Dermis microvascular lymphatic vessel endothelial cell (primary cell): ENCODE data around the gene C11orf21. TPM values are rescaled to one million over a fixed set of nuclear protein-coding genes. Genes with fewer than 3 reads are reported as not detected.
"Not testable (repeated sequence)": the region's sequence is repeated elsewhere in the genome, so short reads cannot be mapped to it uniquely, and the experiment has no call there.

Experiments
- DNase-seq, 2 donors: peaks; one replicate each; pipeline versions ENCODE4 v3.0.0 to v3.0.0-alpha.2; 2010; ENCODE audit warnings: low read depth in 2 of 2
- total RNA-seq: library from RNA; depleted of rRNA; stranded (reverse); fragments of >200 nt; gene quantifications from 2 replicates; pipeline ENCODE4 v1.2.1, GENCODE V29; 2014

Gene C11orf21
- total RNA-seq, 1 donor from 2014 or later, result not detected

DNA sequence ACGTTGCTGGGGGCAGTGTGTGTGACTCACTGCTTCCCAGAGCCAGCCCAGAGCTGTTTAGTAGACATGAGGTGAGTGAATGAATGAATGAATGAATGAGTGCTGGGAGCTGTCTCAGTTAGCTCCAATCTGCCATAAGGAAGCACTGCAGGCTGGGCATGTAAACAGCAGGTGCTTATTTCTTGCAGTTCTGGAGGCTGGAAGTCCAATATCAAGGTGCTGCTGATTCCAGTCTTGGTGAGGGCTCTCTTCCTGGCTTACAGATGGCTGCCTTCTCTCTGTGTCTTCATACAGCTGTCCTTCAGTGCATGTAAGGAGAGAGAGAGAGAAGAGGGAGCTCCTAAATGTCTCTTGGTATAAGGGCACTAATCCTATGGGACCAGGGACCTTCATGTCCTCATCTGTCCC, 4.1 kb downstream of the C11orf21 start:
- no peak for DNase-seq

DNA sequence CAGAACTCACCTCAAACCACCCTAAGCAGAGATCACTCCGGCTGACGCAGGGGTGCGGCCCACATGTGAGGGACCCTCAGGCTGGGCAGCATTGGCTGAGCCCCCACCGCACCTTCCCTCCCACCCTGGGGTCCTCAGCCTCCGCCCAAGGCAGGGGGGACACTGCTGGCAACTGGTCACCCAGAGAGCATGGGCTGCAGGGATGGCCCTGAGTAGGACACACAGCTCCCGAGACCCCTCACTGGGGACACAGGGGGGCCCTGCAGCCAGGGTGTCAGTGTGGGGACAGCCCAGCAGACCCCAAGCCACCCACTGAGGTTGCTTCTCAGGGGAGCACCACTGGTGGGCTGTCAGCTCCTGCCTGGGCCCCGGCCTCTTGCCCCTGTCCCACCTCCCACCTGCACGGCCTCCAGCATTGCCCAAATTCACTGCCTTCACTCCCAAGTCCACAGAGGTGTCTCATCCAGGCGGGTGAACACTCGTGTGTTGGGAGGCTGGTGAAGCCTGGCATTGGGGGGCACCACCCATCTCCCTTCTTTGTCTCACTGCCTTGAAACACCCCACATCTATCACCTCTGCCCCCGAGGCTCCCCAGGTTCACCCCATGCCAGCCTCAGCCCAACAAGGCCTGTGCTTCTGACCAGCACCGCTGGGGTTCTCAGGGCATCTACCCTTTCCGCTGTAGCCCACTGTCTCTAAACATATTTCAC, 4.7 kb downstream of the C11orf21 start:
- no peak for DNase-seq

DNA sequence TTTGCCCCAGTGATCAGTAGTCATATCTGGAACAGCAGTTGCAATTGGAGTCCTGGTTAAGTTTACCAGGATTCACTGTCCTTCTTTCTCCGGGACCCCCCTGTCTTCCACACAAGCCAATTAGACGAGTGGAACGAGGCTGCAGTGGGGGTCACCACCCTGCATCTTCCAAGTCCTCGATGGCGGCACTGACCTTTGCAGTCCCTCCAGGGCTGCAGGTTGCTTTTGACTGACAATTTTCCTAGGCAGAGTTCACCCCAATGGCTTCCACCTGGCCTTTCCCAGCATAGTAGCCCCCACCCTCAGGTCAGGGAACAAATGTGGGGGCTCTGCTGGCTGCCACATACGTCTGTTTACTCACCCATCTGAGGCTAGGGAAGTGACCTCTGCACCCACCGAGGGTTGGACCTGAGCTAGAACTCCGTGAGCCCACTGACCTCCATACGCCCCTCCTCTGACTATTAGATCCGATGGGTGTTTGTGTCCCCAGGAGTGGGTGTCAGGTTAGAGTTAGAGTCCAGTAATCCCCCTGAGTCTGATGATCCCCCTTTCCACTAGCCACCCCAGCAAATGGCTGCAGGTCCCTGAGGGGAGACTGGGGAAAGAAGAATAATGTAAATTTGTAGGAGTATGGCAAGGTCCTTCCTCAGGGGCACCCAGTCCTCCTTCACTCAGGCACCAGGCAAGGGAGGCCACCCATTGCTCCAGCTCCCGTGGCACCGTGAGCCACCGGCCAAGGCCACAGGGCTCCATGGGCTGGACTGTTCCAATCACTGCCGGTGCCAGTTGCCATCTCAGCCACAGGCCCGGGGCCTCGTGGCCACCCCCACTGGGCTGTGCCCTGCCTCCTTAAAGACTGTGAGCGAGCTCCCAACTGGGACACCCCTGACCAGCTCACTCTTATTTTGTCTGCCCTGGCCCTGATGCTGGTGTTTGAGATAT, 5.5 kb downstream of the C11orf21 start:
- DNase-seq, result no peak

DNA sequence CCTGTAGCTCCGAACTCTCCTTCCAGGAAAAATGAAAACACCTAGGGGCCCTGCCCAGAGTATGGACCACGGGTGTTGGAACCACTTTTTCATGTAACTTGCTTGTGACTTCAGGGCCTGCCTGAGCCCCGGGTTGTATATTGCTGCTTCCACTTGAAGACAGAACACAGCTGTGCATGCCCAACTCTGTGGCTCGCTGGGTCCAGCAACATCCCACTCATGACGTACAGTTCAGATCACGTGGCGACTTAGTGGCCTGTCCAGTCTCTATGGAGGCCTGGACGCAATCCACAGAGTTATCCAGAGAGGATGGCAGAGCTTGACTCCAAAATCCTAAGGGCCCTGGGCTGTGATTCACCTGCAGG, 6.8 kb downstream of the C11orf21 start:
- DNase-seq, result no peak

DNA sequence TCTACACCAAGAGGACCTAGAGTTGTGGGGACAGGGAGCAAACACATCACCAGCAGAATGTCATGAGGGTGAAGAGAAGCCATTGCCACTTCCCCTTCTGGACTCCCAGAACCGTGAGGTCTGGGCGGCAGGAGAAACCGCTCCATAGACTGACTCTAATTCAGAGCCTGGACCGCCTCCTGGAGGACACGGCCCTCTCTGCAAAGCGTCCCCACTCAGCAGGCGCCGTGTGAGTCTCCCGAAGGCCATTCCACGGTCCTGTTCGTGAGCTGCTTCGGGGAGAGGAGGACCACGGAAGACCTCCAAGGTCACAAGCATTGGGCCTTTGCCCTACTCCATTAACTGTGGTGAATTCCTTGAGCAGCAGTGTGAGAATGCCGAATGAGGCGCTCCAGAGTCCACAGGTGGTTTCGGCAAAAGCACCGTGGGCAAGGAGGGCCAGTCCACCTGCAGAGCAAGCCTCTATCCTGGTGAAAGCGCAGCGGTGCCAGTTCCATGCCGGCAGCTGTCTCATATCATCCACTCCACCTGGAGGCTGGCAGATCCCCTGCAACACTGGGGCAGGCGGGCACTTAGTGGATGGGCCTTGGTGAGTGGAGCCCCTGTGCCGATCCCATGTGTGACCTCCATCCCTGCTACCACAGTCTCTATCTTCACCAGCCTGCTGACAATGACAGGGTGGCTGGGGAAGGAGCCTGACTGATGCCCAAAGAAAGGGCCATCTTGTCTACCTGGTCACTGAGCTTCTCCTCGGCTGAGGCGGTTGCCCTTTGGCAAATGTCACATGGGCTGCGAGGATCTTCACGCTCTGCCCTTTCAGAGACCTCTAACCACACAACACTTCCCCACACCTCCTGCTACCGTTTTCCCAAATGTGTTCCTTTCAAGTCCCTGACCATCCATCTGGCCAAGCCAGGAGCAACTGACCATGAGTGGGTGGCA, 7.5 kb downstream of the C11orf21 start:
- no peak for DNase-seq

DNA sequence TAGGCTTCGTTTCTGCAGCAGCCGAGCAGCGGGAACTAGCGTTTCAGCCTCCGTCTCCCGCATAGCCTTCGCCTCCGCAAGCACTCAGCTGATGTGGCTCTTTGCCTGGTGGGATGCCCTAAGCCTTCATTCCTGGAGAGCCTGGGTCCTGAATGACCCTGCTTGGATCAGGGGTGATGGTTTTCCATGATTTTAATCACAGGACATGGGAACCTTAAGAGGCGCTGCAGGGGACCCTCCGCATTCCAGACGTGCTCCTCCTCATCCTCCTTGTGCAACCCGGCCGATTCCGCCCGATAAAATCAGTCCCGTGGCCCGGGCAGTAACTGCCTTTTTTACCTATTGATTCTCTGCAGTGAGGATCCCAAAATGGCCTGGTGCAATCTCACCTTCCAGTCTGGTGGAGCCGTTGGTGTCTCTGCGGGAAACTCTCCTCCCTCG, 8.2 kb downstream of the C11orf21 start:
- no peak for DNase-seq

DNA sequence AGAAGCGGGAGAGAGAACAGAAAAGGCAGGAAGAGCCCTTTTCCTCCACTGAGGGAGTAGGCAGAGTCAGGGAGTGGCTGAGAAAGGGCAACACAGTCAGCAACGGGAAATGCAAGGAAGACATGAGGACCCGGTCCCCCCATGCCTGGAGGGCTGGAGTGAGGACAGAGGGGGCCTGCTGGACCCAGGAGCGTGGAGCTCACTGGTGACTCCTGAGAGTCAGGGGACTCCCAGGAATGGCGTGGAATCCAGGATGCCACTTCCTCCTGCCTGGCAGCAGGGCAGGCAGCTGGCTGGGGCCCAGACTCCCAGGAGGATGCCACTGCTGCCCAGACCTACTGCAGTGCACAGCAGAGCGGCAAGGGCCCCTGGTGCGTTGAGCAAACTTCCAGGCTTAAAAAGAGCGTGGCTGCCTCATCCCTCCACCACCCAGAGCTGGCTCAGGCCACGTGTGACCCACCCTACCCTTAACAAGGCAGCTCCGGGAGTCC, 11.3 kb downstream of the C11orf21 start:
- DNase-seq, result no peak

DNA sequence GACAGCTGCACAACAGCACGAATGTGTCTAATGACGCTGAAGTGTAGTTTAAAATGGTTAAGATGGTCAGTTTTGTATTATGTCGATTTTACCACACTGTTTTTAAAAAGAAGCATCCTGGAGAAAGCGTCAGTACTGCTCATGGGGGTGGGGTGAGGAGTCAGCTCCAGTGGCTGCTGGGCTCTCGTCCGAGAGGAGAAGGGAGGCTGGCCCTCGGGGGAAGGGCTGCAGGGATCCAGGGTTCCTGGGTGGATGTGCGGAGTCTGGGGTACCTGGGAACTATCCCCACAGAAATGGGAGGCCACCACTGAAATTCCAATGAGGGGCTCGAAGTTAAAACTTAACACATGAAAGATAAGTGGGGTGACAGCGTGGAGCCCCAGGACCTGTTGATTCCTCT, 11.9 kb downstream of the C11orf21 start:
- DNase-seq, result no peak

DNA sequence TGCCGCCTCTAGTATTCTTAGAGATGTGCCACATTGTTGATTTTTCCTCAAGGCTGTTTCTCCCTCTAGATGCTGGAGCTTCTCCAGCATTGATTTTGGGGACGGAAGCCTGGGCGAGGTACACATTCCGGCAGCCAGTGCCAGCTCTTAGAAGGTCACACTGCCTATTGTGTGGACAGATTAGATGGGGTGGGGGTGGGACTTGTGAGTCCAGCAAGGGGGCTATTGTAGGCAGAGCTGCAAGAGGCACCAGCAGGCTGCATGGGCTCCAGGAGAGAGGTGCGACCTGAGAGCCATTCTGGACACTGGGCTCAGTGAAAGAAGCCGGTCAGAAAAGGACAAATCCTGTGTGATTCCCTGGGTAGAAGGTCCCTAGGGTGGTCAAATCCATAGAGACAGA, 12.4 kb downstream of the C11orf21 start:
- no peak for DNase-seq

DNA sequence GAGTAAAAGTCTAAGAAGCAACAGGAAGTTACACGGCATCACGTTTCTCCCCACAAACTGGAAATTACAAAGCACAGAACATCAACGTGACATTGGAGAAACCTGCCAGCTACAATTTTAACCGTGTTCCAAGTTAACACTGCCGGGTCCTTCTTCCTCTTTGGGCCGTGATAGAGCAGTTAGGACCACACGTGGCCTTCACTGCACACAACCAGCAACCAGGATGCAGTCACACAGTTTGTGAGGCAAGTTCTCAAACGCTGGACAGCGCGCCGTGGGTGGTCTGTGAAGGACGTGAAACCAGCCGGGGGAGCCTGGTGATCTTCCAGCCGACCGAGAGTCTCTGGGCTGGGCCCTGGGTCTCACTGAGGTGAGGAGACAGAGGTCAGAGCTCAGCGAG, 14.6 kb downstream of the C11orf21 start:
- no peak for DNase-seq

DNA sequence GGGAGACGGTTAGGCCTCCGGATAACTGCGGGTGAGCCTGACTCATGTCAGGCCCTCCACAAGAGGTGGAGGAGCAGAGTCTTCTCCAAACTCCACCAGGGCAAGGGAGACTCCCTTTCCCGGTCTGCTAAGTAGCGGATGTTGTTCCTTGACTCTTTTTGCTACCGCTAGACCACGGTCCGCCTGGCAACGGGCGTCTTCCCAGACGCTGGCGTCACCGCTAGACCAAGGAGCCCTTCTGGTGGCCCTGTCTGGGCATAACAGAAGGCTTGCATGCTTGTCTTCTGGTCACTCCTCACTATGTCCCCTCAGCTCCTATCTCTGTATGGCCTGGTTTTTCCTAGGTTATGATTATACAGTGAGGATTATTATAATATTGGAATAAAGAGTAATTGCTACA, 15.4 kb downstream of the C11orf21 start:
- DNase-seq, result not testable (repeated sequence)

DNA sequence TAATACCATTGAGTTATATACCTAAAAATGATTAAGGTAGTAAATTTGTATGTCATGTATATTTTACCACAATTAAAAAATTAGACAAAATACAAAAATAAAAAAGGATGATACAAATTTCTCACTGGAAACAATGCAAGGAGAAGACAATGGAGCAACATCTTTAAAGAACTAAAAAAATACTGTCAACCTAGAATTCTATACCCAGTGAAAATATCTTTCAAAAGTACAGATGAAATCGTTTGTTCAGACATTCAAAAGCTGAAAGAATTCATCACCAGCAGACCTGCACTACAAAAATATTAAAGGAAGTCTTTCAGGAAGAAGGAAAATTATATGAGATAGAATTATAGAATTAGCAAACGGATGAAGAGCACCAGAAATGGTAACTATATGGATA, 21.5 kb downstream of the C11orf21 start:
- no peak for DNase-seq

DNA sequence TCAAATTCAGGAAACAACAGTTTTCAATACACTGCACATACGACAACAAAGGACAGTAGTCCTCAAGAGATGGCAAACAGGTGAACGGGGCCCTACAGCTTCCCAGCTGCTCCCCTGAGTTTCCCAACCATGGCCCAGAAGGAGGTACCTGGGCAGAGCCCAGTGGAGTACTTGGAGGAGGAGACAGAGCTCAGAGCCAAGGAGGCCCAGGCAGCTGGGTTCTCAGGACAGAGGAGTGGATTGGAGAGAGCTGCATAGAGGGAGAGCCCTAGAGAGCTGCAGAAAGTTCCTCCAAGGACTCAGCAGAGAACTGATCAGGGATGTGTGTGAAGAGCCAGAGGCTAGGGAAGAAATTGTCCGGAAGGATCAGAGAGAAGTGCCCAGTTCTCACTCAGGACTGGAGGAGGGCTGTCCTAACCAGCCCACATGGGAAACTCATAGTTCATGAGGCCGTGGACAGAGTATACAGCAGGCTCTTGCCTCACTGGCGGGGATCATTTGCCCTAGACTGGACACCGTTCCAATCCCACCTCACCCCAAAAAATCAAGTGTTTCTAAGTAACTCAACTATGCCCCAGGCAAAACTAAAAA, 23.7 kb downstream of the C11orf21 start:
- DNase-seq, result no peak

DNA sequence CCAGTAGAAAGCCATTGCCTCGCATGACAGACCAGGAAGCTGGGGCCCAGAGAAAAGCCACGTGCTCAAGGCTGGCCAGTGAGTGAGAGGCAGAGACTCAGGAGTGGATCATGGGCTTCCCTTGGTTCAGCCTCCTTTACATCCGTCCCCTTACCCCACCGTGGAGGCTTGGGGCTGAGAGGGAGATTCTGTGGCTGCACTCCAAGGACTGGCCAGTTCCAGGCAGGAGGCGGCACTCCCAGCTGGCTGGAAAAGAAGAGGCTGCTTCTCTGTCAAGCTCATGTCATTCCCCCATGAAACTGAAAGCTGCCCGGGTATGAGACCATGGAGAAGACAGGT, 24.7 kb downstream of the C11orf21 start:
- no peak for DNase-seq

DNA sequence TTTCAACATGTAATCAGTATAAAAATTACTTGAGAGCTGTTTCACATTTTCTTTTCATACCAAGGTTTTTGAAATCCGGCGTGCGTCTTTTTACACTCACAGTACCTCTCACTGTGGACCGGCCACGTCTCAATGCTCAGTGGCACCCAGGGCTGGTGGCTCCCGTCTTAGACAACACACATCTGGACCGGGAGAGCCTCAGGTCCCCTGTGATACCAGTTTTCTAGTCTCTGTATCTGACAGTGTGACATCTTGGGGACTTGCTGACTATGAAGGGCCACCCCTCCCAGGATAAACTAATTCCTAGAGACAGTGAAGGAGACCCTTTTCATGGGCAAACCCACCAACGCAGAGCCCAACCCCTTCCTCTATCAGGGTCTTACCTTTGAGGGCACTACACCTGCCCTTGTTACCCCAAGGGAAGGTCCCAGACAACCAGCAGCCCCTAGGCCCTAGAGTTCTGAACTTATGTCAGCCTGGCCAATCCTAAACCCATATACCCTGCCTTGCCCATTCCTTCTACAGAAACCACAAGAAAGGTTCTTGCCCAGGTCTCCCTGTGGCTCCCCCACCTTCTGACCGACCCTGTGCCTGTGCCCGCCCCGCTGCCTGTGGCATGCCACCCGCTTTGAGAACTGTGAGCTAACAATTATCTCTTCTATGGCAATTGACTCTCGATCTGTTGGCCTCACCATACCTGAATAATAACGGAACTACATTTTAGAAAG, 25.3 kb downstream of the C11orf21 start:
- DNase-seq, result no peak

DNA sequence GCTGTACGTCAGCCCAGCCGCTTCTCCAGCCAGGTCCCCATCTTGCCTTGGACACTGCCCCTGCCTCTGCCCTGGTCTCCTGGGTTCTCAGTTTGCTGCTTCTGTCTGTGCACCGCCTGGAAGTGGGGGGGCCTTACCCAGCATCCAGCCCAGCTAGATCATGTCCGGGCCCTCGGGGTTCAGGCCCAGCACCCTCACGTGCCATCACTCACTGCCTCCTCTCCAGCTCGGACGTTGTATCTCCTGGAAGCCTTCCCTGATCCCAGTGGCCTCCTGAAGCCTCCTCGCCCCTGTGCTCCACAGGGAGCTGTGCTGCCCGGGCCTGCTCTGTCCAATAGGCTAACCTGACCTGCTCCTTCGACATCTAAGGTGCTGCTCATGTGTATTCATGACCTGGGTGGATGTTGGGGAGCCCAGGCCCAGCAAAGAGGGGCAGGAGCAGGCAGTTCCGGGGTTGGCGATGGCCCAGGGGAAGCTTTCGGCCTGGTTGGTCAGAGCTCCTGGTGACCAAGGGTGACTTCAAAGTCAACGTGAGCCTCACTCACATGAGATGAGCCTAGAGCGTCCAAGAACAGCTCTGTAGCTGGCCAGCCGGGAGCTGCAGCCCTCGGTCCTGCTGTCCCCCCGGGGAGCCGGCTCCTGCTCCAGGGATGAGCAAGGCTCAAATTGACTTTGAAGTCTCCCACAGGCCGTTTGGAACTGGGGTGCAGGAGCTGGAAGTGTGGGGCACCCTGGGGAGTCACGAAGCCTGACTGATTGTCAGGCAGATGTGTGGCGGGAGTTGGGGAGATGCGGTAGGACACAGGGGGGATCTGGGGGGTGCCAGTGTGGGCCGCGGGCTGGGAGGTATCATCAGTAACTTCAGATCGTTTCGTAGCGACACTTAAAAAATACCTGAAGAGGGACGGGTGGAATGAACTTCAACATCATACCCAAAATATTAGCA, 26.1 kb downstream of the C11orf21 start:
- no peak for DNase-seq

DNA sequence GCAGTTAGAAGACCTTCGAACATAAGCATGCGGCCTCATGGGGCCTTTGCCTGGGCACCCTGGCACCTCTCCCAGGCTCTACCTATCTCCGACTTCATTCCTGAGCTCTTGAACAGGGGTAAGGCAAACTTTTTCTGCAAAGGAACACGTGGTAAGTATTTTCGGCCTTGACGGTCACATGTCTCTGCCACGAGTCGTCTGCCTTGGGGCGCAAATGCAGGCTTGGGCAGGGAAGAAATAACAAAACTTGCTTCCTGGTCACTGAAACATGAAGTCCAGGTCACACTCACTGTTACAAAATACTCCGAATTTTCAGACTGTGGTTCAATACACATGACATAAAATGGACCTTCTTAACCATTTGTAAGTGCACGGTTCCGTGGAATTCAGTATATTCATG, 27.9 kb downstream of the C11orf21 start:
- DNase-seq, result no peak

DNA sequence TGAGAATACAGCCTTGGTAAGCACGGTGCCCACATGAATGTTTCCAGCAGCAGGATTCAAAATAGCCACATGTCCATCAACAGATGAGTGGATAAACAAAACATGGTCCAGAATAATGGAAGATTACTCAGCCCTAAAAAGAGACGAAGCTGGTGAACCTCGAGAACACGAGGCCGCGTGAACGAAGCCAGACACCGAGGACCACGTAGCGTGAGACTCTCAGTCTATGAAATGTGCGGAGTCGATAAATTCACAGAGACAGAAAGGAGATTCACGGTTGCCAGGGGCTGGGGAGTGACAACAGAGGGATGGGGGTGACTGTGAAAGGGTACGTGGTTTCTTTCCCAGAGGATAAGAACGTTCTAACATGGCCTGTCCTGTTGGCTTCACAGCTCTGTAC, 28.4 kb downstream of the C11orf21 start:
- DNase-seq, result no peak

DNA sequence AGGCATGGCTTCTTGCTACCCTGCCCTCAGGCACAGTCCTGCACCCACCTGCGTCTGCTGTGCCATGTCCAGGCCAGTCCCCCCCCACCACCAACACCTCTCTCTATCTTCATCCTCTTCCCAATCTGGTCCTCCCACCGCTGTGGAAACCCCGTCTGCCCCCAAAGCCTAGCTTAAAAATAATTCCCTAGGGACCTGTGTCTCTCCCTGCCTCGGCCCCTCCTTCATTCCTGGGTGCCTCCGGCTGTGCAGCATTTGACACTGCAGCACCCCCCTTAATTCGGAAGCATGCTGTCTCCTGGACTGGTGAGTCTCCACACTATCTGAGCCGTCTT, 28.8 kb downstream of the C11orf21 start:
- DNase-seq, result no peak
